H9 (cell line): ENCODE results near the gene ASTN2. TPM values are rescaled to one million over a fixed set of nuclear protein-coding genes. Genes with fewer than 3 reads are reported as not detected.

Experiments used
- DNase-seq: peaks from one replicate; pipeline ENCODE4 v3.0.0-alpha.2; 2017
- H2AFZ ChIP-seq: one replicate; pipeline ENCODE4 v1.6.1; 2013; ENCODE audit warnings: mild to moderate bottlenecking, low read length, control low read depth, moderate library complexity
- H2AK5ac ChIP-seq: 2 replicates; pipeline ENCODE4 v1.6.1; 2013; ENCODE audit warnings: low read length, control low read depth, mixed read lengths; ENCODE audit not compliant: insufficient read length
- H2BK120ac ChIP-seq: one replicate; pipeline ENCODE4 v1.6.1; 2013; ENCODE audit warnings: low read depth, mild to moderate bottlenecking, low read length, control low read depth, inconsistent platforms; ENCODE audit not compliant: poor library complexity, severe bottlenecking
- H2BK12ac ChIP-seq: 2 replicates; pipeline ENCODE4 v1.6.1; 2013; ENCODE audit warnings: low read length, control low read depth, mixed read lengths, low read depth; ENCODE audit not compliant: insufficient read length
- H2BK15ac ChIP-seq: 2 replicates; pipeline ENCODE4 v1.6.1; 2013; ENCODE audit warnings: low read depth, low read length, control low read depth
- H2BK20ac ChIP-seq: one replicate; pipeline ENCODE4 v1.6.1; 2013; ENCODE audit warnings: low read depth, mild to moderate bottlenecking, low read length, control low read depth, inconsistent platforms; ENCODE audit not compliant: poor library complexity, severe bottlenecking
- H2BK5ac ChIP-seq: 2 replicates; pipeline ENCODE4 v1.6.1; 2013; ENCODE audit warnings: low read length, control low read depth, mixed read lengths; ENCODE audit not compliant: insufficient read length
- H3K14ac ChIP-seq: 2 replicates; pipeline ENCODE4 v1.6.1; 2013; ENCODE audit warnings: low read length, control low read depth; ENCODE audit not compliant: insufficient read depth
- H3K18ac ChIP-seq: 2 replicates; pipeline ENCODE4 v1.6.1; 2013; ENCODE audit warnings: low read depth, mild to moderate bottlenecking, mixed read lengths, low read length, control low read depth; ENCODE audit not compliant: insufficient read length
- H3K23ac ChIP-seq: 2 replicates; pipeline ENCODE4 v1.6.1; 2013; ENCODE audit warnings: low read length, control low read depth, mixed read lengths, low read depth; ENCODE audit not compliant: insufficient read length
- H3K23me2 ChIP-seq: 2 replicates; pipeline ENCODE4 v1.6.1; 2013; ENCODE audit warnings: low read depth, mild to moderate bottlenecking, mixed read lengths, low read length, control low read depth; ENCODE audit not compliant: insufficient read length, poor library complexity, severe bottlenecking
- H3K27ac ChIP-seq: 2 replicates; pipeline ENCODE4 v1.5.1; 2013; ENCODE audit warnings: low read length, control low read depth, mixed read lengths, low read depth; ENCODE audit not compliant: insufficient read length
- H3K27me3 ChIP-seq: 2 replicates; pipeline ENCODE4 v1.6.1; 2013; ENCODE audit warnings: low read length, control low read depth, inconsistent platforms; ENCODE audit not compliant: insufficient read depth
- H3K4ac ChIP-seq: 2 replicates; pipeline ENCODE4 v1.6.1; 2013; ENCODE audit warnings: low read depth, mild to moderate bottlenecking, control low read depth, inconsistent platforms, low read length, moderate library complexity
- H3K4me1 ChIP-seq: 2 replicates; pipeline ENCODE4 v1.6.1; 2013; ENCODE audit warnings: low read length, control low read depth, inconsistent platforms; ENCODE audit not compliant: insufficient read depth
- H3K4me2 ChIP-seq: 2 replicates; pipeline ENCODE4 v1.6.1; 2013; ENCODE audit warnings: low read length, control low read depth, mixed read lengths; ENCODE audit not compliant: insufficient read length, insufficient read depth
- H3K56ac ChIP-seq: 2 replicates; pipeline ENCODE4 v1.6.1; 2013; ENCODE audit warnings: low read depth, mild to moderate bottlenecking, mixed read lengths, low read length, control low read depth; ENCODE audit not compliant: insufficient read length
- H3K79me1 ChIP-seq: 2 replicates; pipeline ENCODE4 v1.6.1; 2013; ENCODE audit warnings: low read depth, mild to moderate bottlenecking, moderate library complexity, low read length, control low read depth, inconsistent platforms; ENCODE audit not compliant: insufficient read depth, poor library complexity, severe bottlenecking
- H3K79me2 ChIP-seq: 2 replicates; pipeline ENCODE4 v1.6.1; 2013; ENCODE audit warnings: low read length, control low read depth, inconsistent platforms; ENCODE audit not compliant: insufficient read depth
- H3K9ac ChIP-seq: 2 replicates; pipeline ENCODE4 v1.6.1; 2013; ENCODE audit warnings: low read length, control low read depth, mixed read lengths; ENCODE audit not compliant: insufficient read length; ENCODE audit errors: extremely low read depth
- H3K9me3 ChIP-seq: one replicate; pipeline ENCODE4 v1.6.1; 2013; ENCODE audit warnings: low read depth, low read length, inconsistent platforms; ENCODE audit not compliant: control insufficient read depth
- H3T11ph ChIP-seq: one replicate; pipeline ENCODE4 v1.6.1; 2013; ENCODE audit warnings: mild to moderate bottlenecking, low read length, control low read depth, inconsistent platforms
- H4K20me1 ChIP-seq: one replicate; pipeline ENCODE4 v1.6.1; 2013; ENCODE audit not compliant: control insufficient read depth, insufficient read length, insufficient read depth
- H4K5ac ChIP-seq: 2 replicates; pipeline ENCODE4 v1.6.1; 2013; ENCODE audit warnings: low read depth, mild to moderate bottlenecking, mixed read lengths, low read length, control low read depth; ENCODE audit not compliant: insufficient read length
- H4K8ac ChIP-seq: replicated peaks from 2 replicates; pipeline ENCODE4 v1.6.1; 2013; ENCODE audit warnings: low read length, control low read depth, mixed read lengths, low read depth; ENCODE audit not compliant: insufficient read length
- H4K91ac ChIP-seq: 2 replicates; pipeline ENCODE4 v1.6.1; 2013; ENCODE audit warnings: low read depth, mild to moderate bottlenecking, moderate library complexity, mixed read lengths, low read length, control low read depth; ENCODE audit not compliant: insufficient read length
- H3K27ac Mint-ChIP-seq, 3 experiments: 2 replicates in 2 of 3; 3 replicates in 1 of 3; pipeline ENCODE4 v1.8.0; 2020 to 2021; ENCODE audit warnings: mixed read lengths in 3 of 3, mild to moderate bottlenecking in 1 of 3, moderate library complexity in 1 of 3
- H3K27me3 Mint-ChIP-seq: 2 replicates; pipeline ENCODE4 v1.8.0; 2021; ENCODE audit warnings: low read depth, mild to moderate bottlenecking, moderate library complexity, mixed read lengths
- H3K36me3 Mint-ChIP-seq, 3 experiments: 2 replicates in 2 of 3; 3 replicates in 1 of 3; pipeline ENCODE4 v1.8.0; 2020 to 2021; ENCODE audit warnings: low read depth in 3 of 3, mixed read lengths in 3 of 3; ENCODE audit not compliant: insufficient read depth in 1 of 3
- H3K4me1 Mint-ChIP-seq, 2 experiments: 2 replicates each; pipeline ENCODE4 v1.8.0; 2020; ENCODE audit warnings: mixed read lengths in 2 of 2
- H3K4me3 Mint-ChIP-seq, 2 experiments: 2 replicates in 1 of 2; 3 replicates in 1 of 2; pipeline ENCODE4 v1.8.0; 2020 to 2021; ENCODE audit warnings: mild to moderate bottlenecking in 2 of 2, mixed read lengths in 2 of 2, moderate library complexity in 1 of 2
- H3K9me3 Mint-ChIP-seq, 2 experiments: 2 replicates in 1 of 2; 3 replicates in 1 of 2; pipeline ENCODE4 v1.8.0; 2020; ENCODE audit warnings: mild to moderate bottlenecking in 2 of 2, mixed read lengths in 2 of 2, moderate library complexity in 1 of 2
- WGBS: extraction: QIAGEN DNeasy Blood & Tissue Kit; methylation state at CpG from one replicate; pipeline ENCODE4 v1.1.7; 2013; ENCODE audit warnings: missing lambda C conversion rate, low lambda C conversion rate, mixed read lengths; ENCODE audit not compliant: insufficient read length; ENCODE audit errors: extremely low coverage; 5-methylcytosine and 5-hydroxymethylcytosine counted together
- total RNA-seq: library from RNA; stranded (reverse); gene quantifications from 2 replicates; pipeline ENCODE4 v1.2.1, GENCODE V29; 2021
- TF ChIP-seq, protein P1 (sequence below): fragments of 200-600 bp; sonication (generic); conservative IDR thresholded peaks from 3 replicates; pipeline ENCODE4 v1.8.0; 2021; ENCODE audit warnings: antibody characterized with exemption, mild to moderate bottlenecking

The ASTN2 gene
- total RNA-seq, 1 experiment from 2014 or later, result 9.7 TPM

DNA sequence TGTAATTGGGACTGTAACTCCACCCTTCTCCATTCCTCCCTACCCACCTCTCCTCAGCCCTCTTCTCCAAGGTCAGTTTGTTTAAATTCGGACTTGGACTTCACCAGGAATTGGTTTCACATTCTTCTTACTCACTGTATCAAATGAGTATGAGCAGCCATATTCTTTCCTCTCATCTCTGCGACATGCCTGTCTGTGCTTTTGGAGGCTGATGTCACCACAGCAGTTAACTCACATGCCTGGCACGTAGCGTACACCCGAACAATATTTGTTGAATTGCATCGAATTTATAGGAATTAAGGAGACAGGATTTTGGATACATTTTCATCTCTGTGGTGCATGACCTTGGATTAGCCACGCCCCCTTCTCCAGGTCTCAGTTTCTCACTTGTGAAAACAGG lies 291.1 kb downstream of the ASTN2 start:
- Histone ChIP-seq H3K27me3 (no peaks in the 10 kb centered on the region), H3K56ac (no peak overlapping the region), H3K79me2 (0 out of 2 replicates have a peak, but pooled peaks cover 2% of the 10 kb centered on the region), H3K4ac (no peak overlapping the region), H2AFZ (no peak overlapping the region), H4K20me1 (no peaks in the 10 kb centered on the region), H3K23me2 (no peaks in the 10 kb centered on the region), H3K9me3 (no peaks in the 10 kb centered on the region), H3K18ac (no peak overlapping the region), H4K5ac (no peak overlapping the region), H4K91ac (no peak overlapping the region), H2BK120ac (no peak overlapping the region), H3K79me1 (no peaks in the 10 kb centered on the region), H2BK20ac (no peak overlapping the region), H2BK5ac (no peak overlapping the region), H4K8ac (no peak overlapping the region), H2AK5ac (no peak overlapping the region), H3K27ac (no peak overlapping the region), H3K4me1 (no peaks in the 10 kb centered on the region), H3K4me2 (no peak overlapping the region), H3K9ac (no peak overlapping the region), H3T11ph (no peak overlapping the region), H3K14ac (no peak overlapping the region), H2BK15ac (no peak overlapping the region), H2BK12ac (no peak overlapping the region), H3K23ac (no peak overlapping the region)
- Mint-ChIP-seq H3K4me3 (no peak overlapping the region), H3K27me3 (no peaks in the 10 kb centered on the region), H3K9me3 (no peaks in the 10 kb centered on the region), H3K4me1 (no peaks in the 10 kb centered on the region; a peak in 2 of 4 replicates), H3K27ac (no peak overlapping the region), H3K36me3 (peaks cover 0 to 4% (median 0%) of the 10 kb centered on the region in 3 experiments; a peak in 1 of 7 replicates)
- WGBS, result no CpG with 5 or more reads among the region's 7 CpGs
- DNase-seq, result no peak
- TF ChIP-seq, protein P1, sequence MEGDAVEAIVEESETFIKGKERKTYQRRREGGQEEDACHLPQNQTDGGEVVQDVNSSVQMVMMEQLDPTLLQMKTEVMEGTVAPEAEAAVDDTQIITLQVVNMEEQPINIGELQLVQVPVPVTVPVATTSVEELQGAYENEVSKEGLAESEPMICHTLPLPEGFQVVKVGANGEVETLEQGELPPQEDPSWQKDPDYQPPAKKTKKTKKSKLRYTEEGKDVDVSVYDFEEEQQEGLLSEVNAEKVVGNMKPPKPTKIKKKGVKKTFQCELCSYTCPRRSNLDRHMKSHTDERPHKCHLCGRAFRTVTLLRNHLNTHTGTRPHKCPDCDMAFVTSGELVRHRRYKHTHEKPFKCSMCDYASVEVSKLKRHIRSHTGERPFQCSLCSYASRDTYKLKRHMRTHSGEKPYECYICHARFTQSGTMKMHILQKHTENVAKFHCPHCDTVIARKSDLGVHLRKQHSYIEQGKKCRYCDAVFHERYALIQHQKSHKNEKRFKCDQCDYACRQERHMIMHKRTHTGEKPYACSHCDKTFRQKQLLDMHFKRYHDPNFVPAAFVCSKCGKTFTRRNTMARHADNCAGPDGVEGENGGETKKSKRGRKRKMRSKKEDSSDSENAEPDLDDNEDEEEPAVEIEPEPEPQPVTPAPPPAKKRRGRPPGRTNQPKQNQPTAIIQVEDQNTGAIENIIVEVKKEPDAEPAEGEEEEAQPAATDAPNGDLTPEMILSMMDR, result no peak
